IPS-15b (cell line): Measurements from ENCODE around the gene BTBD9.

ENCODE experiments used
- H3K27me3 ChIP-seq: one replicate; pipeline ENCODE4 v1.6.1; 2013; ENCODE audit warnings: low read length; ENCODE audit not compliant: control insufficient read depth, insufficient read depth
- H3K36me3 ChIP-seq: one replicate; pipeline ENCODE4 v1.6.1; 2013; ENCODE audit warnings: low read length; ENCODE audit not compliant: control insufficient read depth, insufficient read depth
- H3K4me1 ChIP-seq: one replicate; pipeline ENCODE4 v1.6.1; 2013; ENCODE audit warnings: mild to moderate bottlenecking, low read length; ENCODE audit not compliant: control insufficient read depth, insufficient read depth
- H3K4me3 ChIP-seq: one replicate; pipeline ENCODE4 v1.5.1; 2013; ENCODE audit warnings: low read depth, low read length
- H3K9ac ChIP-seq: one replicate; pipeline ENCODE4 v1.6.1; 2013; ENCODE audit warnings: low read depth, mild to moderate bottlenecking, low read length
- H3K9me3 ChIP-seq: one replicate; pipeline ENCODE4 v1.6.1; 2013; ENCODE audit warnings: mild to moderate bottlenecking, low read length; ENCODE audit not compliant: control insufficient read depth, insufficient read depth

The BTBD9 gene

DNA sequence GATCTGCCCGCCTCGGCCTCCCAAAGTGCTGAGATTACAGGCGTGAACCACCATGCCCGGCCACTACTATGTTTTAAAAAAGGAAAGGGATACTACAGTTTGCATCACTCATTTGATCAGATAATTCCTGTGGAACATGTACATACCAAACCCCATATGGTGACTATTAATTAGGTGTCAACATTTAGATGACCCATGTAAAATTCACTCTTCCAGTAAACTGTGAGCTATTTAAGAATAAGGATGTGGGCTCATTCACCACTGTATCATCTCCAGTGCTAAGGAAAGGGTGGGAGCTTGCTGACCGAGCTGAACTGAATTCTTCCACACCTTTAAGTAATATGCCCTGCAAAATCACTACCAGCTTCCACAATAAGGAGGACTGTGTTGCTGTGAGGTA lies 127.5 kb downstream of the BTBD9 start:
- no peak overlapping the region for H3K4me3 ChIP-seq
- peaks cover 15% of the 10 kb centered on the region for H3K4me1 ChIP-seq
- no peaks in the 10 kb centered on the region for H3K36me3 ChIP-seq
- no peaks in the 10 kb centered on the region for H3K9me3 ChIP-seq
- no peaks in the 10 kb centered on the region for H3K27me3 ChIP-seq
- no peak overlapping the region for H3K9ac ChIP-seq

GRCh38 chr6:38510205-38510604 lies 129.5 kb downstream of the BTBD9 start:
- H3K36me3 ChIP-seq = no peaks in the 10 kb centered on the region
- no peaks in the 10 kb centered on the region for H3K9me3 ChIP-seq
- H3K4me1 ChIP-seq = peaks cover 15% of the 10 kb centered on the region
- no peaks in the 10 kb centered on the region for H3K27me3 ChIP-seq
- no peak overlapping the region for H3K9ac ChIP-seq
- no peak overlapping the region for H3K4me3 ChIP-seq

- peaks cover 15% of the 10 kb centered on the region for H3K4me1 ChIP-seq
- no peaks in the 10 kb centered on the region for H3K27me3 ChIP-seq
- no peak overlapping the region for H3K4me3 ChIP-seq
Observed at GRCh38 chr6:38509713-38510112, 130.0 kb downstream of the BTBD9 start.

GRCh38 chr6:38508894-38509293 lies 130.8 kb downstream of the BTBD9 start:
- Histone ChIP-seq H3K9me3 (no peaks in the 10 kb centered on the region), H3K4me3 (no peak overlapping the region), H3K27me3 (no peaks in the 10 kb centered on the region), H3K36me3 (no peaks in the 10 kb centered on the region), H3K4me1 (peaks cover 15% of the 10 kb centered on the region), H3K9ac (no peak overlapping the region)

More at GRCh38 chr6:38509713-38510112, 130.0 kb downstream of the BTBD9 start:
- Histone ChIP-seq H3K9ac (no peak overlapping the region), H3K36me3 (no peaks in the 10 kb centered on the region), H3K9me3 (no peaks in the 10 kb centered on the region)

DNA sequence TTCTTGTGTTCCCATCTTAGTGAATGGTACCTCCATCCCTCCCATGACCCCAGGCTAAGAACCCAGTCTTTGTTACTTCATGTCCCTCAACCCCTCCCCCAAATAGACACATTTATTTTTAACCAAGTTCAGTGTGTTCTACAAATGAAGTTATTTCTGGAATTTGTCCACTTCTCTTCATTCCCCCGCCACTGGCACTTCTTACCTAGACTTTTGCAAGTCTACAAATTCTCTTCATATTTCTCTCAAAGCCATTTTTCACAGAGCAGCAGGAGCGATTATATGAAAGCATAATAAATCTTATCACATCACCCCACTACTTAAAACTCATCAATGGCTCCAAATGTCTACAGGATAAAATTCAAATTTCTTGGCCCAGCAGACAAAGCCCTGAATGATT lies 131.4 kb downstream of the BTBD9 start:
- Histone ChIP-seq H3K9me3 (no peaks in the 10 kb centered on the region), H3K9ac (no peak overlapping the region), H3K4me3 (no peak overlapping the region), H3K36me3 (no peaks in the 10 kb centered on the region), H3K27me3 (no peaks in the 10 kb centered on the region), H3K4me1 (peaks cover 15% of the 10 kb centered on the region)

DNA sequence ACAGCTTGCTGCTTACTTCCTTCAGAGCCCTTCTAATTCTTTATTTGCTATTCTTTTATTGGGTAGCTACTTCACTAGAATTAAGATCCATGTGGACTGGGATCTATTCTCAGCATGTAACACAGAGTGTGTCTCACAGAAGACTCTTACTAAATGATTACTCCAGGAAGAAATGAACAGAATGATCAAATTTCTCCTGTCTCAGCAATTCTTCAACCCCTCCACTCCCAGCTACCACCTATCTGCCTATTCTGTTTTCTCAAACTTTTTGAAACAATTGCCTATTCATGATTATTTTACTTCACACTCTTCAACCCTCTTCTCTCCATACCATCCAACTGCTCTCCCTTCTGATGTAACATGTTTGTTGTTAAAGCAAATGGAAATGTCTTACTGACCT lies 132.6 kb downstream of the BTBD9 start:
- Histone ChIP-seq H3K4me3 (no peak overlapping the region), H3K27me3 (no peaks in the 10 kb centered on the region), H3K36me3 (no peaks in the 10 kb centered on the region), H3K9me3 (no peaks in the 10 kb centered on the region), H3K9ac (no peak overlapping the region), H3K4me1 (peaks cover 15% of the 10 kb centered on the region)

GRCh38 chr6:38505826-38506225 lies 133.9 kb downstream of the BTBD9 start:
- Histone ChIP-seq H3K9ac (no peak overlapping the region), H3K9me3 (no peaks in the 10 kb centered on the region), H3K4me1 (peaks cover 15% of the 10 kb centered on the region), H3K36me3 (no peaks in the 10 kb centered on the region), H3K4me3 (no peak overlapping the region), H3K27me3 (no peaks in the 10 kb centered on the region)

DNA sequence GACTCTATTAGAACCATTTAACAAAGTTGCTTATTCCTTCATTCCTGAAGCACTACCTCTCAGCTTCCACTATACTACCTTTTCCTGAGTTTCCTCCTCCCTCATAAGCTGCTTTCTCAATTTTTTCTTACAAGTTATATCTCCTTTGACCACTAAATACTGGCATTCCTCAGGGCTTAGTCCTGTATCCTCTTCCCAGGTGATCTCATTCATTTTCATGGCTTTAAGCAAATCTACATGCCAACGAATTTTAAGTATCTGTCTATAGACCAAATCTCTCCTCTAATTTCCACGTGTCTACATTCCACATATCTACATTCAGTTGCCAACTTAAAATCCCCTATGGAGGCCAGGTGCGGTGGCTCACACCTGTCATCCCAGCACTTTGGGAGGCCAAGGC lies 134.7 kb downstream of the BTBD9 start:
- Histone ChIP-seq H3K9ac (no peak overlapping the region), H3K9me3 (no peaks in the 10 kb centered on the region), H3K4me3 (no peak overlapping the region), H3K4me1 (peaks cover 12% of the 10 kb centered on the region), H3K36me3 (no peaks in the 10 kb centered on the region), H3K27me3 (no peaks in the 10 kb centered on the region)

DNA sequence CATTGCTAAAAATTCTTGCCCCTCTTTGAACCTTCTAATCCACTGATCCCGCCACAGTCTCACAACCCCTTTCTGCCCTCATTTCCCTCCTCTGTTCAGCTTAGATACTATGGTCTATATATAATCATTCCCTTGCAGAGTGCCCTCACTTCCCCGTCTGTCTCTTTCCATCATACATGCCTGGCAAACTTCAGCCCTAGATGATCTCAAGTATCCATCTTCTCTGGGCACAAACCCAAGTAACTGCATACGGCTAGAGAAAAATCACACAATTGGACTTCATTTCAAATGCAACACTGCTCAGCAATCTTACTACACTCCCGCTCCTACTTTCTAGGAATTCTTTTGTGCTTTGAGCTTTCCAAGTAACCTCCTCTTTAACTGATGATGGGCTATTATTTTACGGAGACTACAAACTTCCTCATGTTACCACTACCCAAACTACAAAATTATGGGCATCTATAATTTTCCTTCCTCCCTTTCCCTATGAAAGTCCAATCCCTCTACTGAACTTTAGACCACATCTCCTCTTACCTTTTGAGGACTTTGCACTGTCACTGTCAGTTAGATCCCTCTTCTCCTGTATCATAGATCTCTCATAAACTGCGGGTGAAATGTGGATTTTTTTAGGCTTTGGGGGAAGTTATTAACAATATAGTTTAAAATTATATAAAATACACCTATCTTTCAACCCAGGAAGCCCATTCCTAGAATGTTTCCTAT lies 135.6 kb downstream of the BTBD9 start:
- no peaks in the 10 kb centered on the region for H3K36me3 ChIP-seq
- H3K9ac ChIP-seq = no peak overlapping the region
- H3K9me3 ChIP-seq = no peaks in the 10 kb centered on the region
- no peak overlapping the region for H3K4me3 ChIP-seq
- peaks cover 4% of the 10 kb centered on the region for H3K4me1 ChIP-seq
- H3K27me3 ChIP-seq = no peaks in the 10 kb centered on the region

DNA sequence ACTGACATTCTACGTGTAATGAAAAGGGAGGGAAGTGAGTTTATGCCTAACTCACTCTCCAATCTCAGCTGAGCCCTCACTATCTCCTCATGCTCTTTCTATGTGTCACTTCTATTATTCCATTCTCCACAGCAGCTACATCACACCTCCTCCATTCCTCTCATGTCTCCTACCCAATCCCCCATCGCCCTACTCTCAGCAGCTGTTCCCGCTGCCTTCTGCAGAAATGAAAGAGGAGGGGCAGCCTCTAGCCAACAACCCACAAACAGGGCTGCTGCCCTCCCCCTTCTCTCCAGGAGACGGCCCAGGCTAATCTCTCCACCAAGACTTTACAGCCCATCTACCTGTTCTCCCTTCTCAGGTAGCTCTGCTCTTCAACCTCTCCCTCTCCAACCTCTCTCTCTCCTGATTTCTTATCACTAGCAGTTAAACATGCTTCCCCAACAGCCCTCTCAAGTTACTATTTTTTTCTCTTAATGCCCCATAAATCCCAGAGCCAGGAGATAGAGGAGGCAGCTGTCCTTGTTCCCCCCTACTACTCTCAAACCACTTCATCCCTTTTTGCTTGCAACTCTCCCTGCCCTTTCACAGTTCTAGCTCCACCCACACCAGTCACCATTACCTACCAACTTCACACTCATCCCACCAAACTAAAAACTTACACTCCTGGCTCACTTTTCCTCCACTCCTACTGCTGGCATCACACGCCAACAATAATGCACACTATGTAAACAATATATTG lies 136.5 kb downstream of the BTBD9 start:
- no peaks in the 10 kb centered on the region for H3K4me1 ChIP-seq
- H3K36me3 ChIP-seq = no peaks in the 10 kb centered on the region
- no peaks in the 10 kb centered on the region for H3K9me3 ChIP-seq
- H3K9ac ChIP-seq = no peak overlapping the region
- no peaks in the 10 kb centered on the region for H3K27me3 ChIP-seq
- no peak overlapping the region for H3K4me3 ChIP-seq

DNA sequence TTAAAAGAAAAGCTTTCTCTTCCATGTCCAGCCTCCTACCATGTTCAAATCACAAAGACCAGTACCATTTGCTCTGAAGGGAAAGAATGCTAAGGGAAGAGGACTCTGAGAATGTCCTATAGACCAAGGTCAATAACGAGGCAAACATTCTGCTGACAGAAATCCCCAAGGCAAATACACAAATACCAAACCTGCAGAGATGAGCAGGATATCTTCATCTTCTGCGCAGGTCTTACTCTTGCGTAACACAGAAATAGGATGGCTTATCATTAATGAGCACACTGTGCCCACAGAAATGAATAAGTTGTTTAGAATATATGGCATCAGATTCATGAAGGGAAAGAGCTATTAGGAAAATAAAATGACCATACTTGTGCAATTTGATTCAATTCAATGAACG lies 137.3 kb downstream of the BTBD9 start:
- Histone ChIP-seq H3K9ac (no peak overlapping the region), H3K36me3 (no peaks in the 10 kb centered on the region), H3K4me1 (no peaks in the 10 kb centered on the region), H3K9me3 (no peaks in the 10 kb centered on the region), H3K4me3 (no peak overlapping the region), H3K27me3 (no peaks in the 10 kb centered on the region)

GRCh38 chr6:38501931-38502330 lies 137.8 kb downstream of the BTBD9 start:
- Histone ChIP-seq H3K9ac (no peak overlapping the region), H3K36me3 (no peaks in the 10 kb centered on the region), H3K27me3 (no peaks in the 10 kb centered on the region), H3K9me3 (no peaks in the 10 kb centered on the region), H3K4me1 (no peaks in the 10 kb centered on the region), H3K4me3 (no peak overlapping the region)
